ENCODE results near the gene PBOV1. TPM values are rescaled to one million over a fixed set of nuclear protein-coding genes. Genes with fewer than 3 reads are reported as not detected.
"Not testable (repeated sequence)": the region's sequence is repeated elsewhere in the genome, so short reads cannot be mapped to it uniquely, and the experiment has no call there.

The PBOV1 gene
- polyA plus RNA-seq, 4 donors, result 0.03 to 0.20 TPM; not detected in 2

DNA sequence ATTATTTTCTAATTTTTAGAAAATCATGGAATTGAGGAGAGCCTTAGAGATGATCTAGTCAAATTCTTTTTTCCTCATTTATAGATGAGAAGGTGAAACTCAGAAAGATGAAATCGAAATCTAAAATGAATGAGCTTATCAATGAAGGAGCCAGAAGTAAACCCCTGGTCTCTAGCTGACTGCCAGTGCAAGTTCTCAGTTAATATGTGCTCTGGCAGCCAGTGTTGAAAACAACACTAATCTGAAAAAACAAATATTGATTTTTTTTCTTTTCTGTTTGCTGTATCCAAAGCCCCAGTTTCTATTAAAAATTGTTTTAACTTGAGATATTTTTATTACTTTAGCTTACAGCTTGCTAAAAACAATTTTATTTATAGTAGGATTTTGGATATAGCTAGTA lies 21.5 kb upstream of the PBOV1 start:
- DNase-seq (ENCODE audit: low read depth in 4 of 4, low spot score in 2 of 4), result no peak

DNA sequence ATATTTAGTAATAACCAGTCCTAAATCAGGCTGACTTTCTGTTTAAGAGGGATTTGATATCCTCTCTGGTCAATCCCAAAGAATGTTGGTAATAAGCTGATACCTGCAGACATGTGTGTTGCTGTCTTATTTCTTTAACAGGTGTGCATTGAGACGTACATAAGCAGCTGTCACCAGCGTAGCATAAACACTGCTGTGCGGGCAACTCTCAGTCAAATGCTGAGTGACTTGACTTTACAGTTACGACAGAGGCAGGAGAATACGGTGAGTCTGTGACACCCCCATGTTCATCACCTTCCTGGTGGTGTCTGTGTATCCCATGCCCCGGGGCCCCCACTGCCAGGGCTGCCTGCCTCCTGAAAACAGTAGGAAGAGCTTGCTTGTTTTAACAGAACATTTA lies 20.1 kb upstream of the PBOV1 start:
- no peak for DNase-seq (ENCODE audit: low read depth in 4 of 4, low spot score in 2 of 4)

- DNase-seq (ENCODE audit: low read depth in 4 of 4, low spot score in 2 of 4), result no peak
Measured at GRCh38 chr6:138237463-138237862, 19.2 kb upstream of the PBOV1 start.

DNA sequence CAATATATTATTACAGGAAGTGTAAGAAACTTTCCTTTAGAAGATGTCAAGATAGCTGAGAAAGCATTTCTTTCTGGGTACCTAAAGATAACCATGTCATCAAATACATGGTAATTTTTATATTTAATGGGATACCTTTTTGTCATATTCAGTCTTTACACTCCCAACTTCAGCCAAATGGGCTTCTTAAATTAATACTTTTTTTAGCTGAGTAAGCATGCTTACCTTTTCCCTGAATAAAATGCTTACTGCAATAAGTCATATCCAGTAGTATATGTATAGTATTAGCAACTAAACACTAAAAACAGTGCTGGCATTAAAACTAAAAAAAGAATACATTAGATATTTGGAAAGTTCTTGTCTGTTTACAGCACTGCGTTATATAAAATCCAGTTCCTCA lies 17.4 kb upstream of the PBOV1 start:
- DNase-seq (ENCODE audit: low read depth in 4 of 4, low spot score in 2 of 4), result no peak

GRCh38 chr6:138235205-138235604 lies 16.9 kb upstream of the PBOV1 start:
- DNase-seq (ENCODE audit: low read depth in 4 of 4, low spot score in 2 of 4), result no peak

- no peak for DNase-seq (ENCODE audit: low read depth in 4 of 4, low spot score in 2 of 4)
Measured at GRCh38 chr6:138234363-138234762, 16.1 kb upstream of the PBOV1 start.

DNA sequence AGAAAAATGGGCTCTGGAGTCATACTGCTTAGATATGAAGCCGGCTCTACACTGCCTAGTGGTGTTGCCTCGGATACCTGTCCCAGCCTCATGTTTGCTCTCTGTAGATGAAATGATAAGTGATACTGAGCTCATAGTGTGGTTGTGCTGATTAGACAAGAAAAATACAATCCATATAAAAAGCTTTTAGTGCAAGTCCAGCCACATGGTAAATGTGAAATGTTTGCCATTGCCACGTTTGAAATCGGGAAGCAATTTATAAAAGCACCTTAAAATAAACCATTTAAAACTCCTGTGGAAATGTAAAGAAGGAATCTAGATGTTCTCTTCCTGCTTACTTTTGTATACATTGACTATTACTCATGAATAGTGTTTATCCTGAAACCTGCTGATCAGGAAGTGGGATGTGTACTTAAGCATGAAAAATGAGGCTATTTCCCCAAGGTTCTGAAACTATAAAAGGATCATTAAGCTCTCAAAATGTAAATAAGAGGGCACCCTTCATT lies 13.1 kb upstream of the PBOV1 start:
- DNase-seq (ENCODE audit: low read depth in 4 of 4, low spot score in 2 of 4), result no peak

GRCh38 chr6:138230759-138231380 lies 12.6 kb upstream of the PBOV1 start:
- DNase-seq (ENCODE audit: low read depth in 4 of 4, low spot score in 2 of 4), result no peak

- no peak for DNase-seq (ENCODE audit: low read depth in 4 of 4, low spot score in 2 of 4)
Measured at GRCh38 chr6:138230221-138230620, 11.9 kb upstream of the PBOV1 start.

GRCh38 chr6:138229663-138230179 lies 11.4 kb upstream of the PBOV1 start:
- DNase-seq (ENCODE audit: low read depth in 4 of 4, low spot score in 2 of 4), result no peak

- DNase-seq (ENCODE audit: low read depth in 4 of 4, low spot score in 2 of 4), result no peak
Measured at GRCh38 chr6:138229072-138229471, 10.8 kb upstream of the PBOV1 start.

DNA sequence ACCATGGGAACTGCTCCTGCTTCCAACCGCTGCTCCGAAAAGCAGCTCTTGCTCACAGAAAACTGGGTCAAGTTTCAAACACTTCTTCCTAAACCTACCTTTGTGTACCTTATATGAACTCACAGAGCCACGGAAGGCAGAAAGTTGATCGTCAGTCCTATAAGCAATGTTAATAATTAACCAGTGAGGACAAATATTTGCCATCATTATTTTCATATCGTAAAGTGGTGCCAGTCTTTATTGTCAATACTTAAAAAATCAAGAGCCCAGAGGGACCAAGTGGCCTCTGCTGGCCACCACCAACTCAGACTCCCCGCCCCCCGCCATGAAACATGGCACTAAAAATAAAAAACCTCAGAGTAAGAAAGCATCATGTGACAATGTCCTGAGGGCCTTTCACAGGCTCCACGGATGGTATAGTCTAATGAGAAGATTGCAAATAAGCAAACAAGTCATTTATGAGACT lies 9.1 kb upstream of the PBOV1 start:
- DNase-seq (ENCODE audit: low read depth in 4 of 4, low spot score in 2 of 4), result no peak

DNA sequence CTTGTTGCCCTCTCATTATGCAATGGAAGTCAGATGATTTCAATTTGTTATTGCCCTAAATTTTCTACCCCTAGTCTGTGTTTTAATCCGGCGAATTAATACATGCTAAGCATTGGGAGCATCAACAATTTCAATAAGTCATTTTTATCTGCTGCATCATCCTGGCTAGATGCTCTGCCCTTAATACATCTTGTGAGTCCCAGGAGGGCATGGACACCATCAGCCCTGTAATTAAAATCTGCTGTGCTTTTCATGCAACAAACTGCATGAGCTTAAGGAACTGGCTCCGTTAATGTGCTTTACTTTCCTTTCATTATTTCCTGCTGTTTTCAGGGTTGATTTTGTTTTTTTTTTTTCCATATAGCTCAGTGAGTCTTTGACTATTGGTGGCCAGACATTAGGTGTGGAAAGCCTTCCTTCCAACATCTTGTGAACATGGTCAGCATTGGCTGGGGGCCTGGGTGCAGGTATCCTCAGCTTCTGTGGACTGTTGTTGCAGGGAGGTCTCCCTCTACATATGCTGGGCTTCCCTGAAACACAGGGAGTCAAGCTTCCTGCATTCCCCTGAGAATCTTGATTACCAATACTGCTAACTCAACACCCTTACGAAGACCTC lies 8.5 kb upstream of the PBOV1 start:
- no peak for DNase-seq (ENCODE audit: low read depth in 4 of 4, low spot score in 2 of 4)

DNA sequence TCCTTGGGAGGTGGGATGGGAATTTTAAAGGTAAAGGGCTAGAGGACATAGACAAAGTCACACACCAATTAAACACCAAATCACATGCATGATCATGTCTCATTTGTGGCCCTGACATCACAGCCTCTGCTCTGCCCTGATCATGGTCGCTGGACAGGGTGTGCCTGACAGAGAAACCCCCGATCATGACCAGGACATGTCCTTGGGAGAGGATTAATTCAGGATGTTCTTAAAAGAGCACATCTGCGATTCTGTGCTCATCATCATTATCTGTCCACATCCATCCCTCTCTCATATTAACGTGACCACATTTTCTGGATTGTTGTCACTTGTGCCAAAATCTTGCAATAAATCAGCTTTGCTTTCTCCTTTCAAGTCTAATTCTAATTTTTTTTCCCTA lies 7.7 kb upstream of the PBOV1 start:
- no peak for DNase-seq (ENCODE audit: low read depth in 4 of 4, low spot score in 2 of 4)

- no peak for DNase-seq (ENCODE audit: low read depth in 4 of 4, low spot score in 2 of 4)
Measured at GRCh38 chr6:138222901-138223546, 4.7 kb upstream of the PBOV1 start.

- DNase-seq (ENCODE audit: low read depth in 4 of 4, low spot score in 2 of 4), result no peak
Measured at GRCh38 chr6:138219901-138220300, 1.6 kb upstream of the PBOV1 start.

DNA sequence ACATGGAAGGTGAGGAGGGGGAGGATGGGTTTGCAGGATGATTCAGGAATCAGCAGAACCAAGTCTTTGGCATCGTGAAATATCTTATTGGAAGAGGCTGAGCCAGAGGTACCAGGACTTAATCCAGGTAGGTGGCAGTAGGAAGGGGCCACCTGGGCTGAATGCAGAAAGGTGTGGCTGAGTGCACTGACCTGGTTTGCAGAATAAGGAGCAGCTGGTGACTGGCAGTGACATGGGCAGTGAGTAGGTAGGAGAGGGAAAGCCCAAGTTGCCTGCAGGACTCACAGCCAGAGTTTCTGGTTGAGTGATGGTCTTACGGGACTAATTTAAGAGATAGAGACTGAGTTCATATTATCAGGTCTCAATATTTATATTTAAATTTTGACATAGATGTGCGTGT lies 1.1 kb upstream of the PBOV1 start:
- DNase-seq (ENCODE audit: low read depth in 4 of 4, low spot score in 2 of 4), result no peak

DNA sequence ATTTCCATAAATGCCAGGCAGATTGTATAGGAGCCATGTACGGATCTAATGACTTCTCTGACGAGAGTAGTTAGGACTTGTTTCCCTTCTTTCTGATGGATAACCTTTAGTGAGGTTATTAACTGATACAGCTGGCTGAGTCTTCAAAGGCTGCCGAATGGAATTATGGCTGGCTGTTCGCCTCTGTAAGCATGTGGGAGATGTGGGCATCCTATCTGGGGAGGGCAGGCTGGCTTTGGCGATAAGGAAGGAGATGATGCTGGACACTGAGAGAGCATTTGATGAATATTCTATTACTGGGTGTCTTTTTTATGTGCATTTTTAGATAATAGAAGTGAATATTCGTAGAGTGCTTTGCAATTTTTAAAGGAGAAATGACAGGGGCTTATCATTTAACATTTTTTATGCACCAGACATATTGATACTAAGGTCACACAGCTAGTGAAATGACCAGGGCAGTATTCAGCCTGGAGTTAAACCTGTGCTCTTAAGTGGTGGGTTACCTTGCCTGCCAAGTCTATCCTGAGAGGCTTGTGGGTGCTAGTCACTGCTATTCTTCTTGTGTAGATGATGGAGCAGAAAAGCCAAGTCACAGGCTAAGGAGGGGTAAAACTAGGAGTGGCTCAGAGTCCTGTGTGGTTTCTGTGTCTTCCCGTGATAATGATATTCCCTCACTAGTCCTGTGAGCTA lies 3.1 kb downstream of the PBOV1 start:
- DNase-seq (ENCODE audit: low read depth in 4 of 4, low spot score in 2 of 4), result no peak

- DNase-seq (ENCODE audit: low read depth in 4 of 4, low spot score in 2 of 4), result not testable (repeated sequence)
Measured at GRCh38 chr6:138212530-138212929, 5.8 kb downstream of the PBOV1 start.

DNA sequence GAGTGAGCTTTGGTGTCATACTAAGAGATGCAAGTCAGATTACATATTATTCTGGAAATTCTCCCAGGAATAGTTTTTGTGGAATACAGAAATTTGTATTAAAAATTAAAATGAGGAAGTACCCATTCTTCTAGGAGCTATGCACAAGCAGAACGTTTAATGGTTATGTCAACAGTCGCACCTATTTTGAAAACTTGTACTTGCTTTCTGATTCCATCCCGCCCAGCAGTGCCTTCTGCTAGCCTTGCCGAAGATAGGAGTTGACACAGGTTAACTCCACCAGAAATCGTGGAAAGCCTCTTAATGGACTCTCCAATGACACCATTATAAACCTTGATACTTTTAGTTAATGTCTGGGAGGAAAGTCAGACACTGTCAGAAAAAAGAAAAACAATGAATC lies 6.7 kb downstream of the PBOV1 start:
- DNase-seq (ENCODE audit: low read depth in 4 of 4, low spot score in 2 of 4), result no peak

DNA sequence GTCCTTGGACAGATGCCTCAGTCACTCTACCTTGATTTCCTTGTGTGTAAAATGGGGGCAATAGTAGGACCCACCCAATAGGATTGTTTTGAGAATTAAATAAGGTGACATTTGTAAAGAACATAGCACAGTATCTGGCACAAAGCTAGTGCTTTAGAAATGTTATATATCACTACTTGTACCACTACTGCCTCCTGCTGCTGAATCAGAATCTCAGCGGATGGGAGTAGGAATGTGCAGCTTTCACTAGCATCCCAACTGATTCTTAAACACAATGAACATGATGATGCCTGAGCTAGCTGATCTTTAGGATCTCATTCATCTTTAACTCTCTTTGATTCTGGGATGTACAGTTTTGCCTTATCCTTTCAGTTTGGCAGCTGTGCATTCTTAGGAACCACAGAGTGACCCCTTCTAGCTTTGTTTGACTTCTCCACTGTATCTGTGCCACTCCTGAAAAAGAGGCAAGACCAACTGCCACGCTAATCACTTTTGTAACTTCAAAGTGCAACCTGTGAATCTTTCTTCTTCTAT lies 7.2 kb downstream of the PBOV1 start:
- DNase-seq (ENCODE audit: low read depth in 4 of 4, low spot score in 2 of 4), result no peak

All from left renal cortex interstitium (tissue), 4 donors.